Effector memory CD4-positive, alpha-beta T cell (primary cell): ENCODE data around the gene RBFA.
"Not testable (repeated sequence)": the region's sequence is repeated elsewhere in the genome, so short reads cannot be mapped to it uniquely, and the experiment has no call there.

Experiments
- DNase-seq, 3 donors: peaks; one replicate each; pipeline ENCODE4 v3.0.0-alpha.2; 2020
- H3K27ac ChIP-seq: 2 replicates; pipeline ENCODE4 v1.7.0; 2013; ENCODE audit warnings: mild to moderate bottlenecking, low read length, moderate library complexity; ENCODE audit not compliant: insufficient read depth, poor library complexity, severe bottlenecking
- H3K27me3 ChIP-seq: replicated peaks from 2 replicates; pipeline ENCODE4 v1.7.0; 2013; ENCODE audit warnings: mild to moderate bottlenecking, low read length; ENCODE audit not compliant: insufficient read depth, control insufficient read depth, poor library complexity, severe bottlenecking
- H3K36me3 ChIP-seq: 2 replicates; pipeline ENCODE4 v1.7.0; 2013; ENCODE audit warnings: mild to moderate bottlenecking, low read length, moderate library complexity; ENCODE audit not compliant: control insufficient read depth, insufficient read depth
- H3K4me1 ChIP-seq: 2 replicates; pipeline ENCODE4 v1.7.0; 2013; ENCODE audit warnings: low read length, mild to moderate bottlenecking; ENCODE audit not compliant: control insufficient read depth, insufficient read depth, poor library complexity, severe bottlenecking
- H3K4me3 ChIP-seq: 2 replicates; pipeline ENCODE4 v1.7.0; 2013; ENCODE audit warnings: low read length, low read depth, mild to moderate bottlenecking; ENCODE audit not compliant: insufficient read depth, poor library complexity, severe bottlenecking
- H3K9me3 ChIP-seq: 2 replicates; pipeline ENCODE4 v1.7.0; 2013; ENCODE audit warnings: mild to moderate bottlenecking, low read length, moderate library complexity; ENCODE audit not compliant: control insufficient read depth

The RBFA gene

GRCh38 chr18:80026363-80026762 lies 7.9 kb upstream of the RBFA start:
- DNase-seq, result no peak
- no peak overlapping the region for H3K27ac ChIP-seq
- no peaks in the 10 kb centered on the region for H3K4me1 ChIP-seq
- no peaks in the 10 kb centered on the region for H3K27me3 ChIP-seq
- H3K9me3 ChIP-seq, result peaks cover 42% of the 10 kb centered on the region
- H3K4me3 ChIP-seq, result no peak overlapping the region
- H3K36me3 ChIP-seq, result no peaks in the 10 kb centered on the region

- H3K27me3 ChIP-seq, H3K4me1 ChIP-seq, H3K36me3 ChIP-seq, H3K4me3 ChIP-seq, DNase-seq, H3K27ac ChIP-seq: not testable (repeated sequence)
- peaks cover 29% of the 10 kb centered on the region for H3K9me3 ChIP-seq
Observed at GRCh38 chr18:80027719-80028118, 6.5 kb upstream of the RBFA start.

- no peaks in the 10 kb centered on the region for H3K36me3 ChIP-seq
- H3K9me3 ChIP-seq, result peaks cover 11% of the 10 kb centered on the region
- H3K4me1 ChIP-seq, result peaks cover 3% of the 10 kb centered on the region
- no peak overlapping the region for H3K4me3 ChIP-seq
- H3K27ac ChIP-seq, result no peak overlapping the region
- H3K27me3 ChIP-seq, result no peaks in the 10 kb centered on the region
- no peak for DNase-seq
Observed at GRCh38 chr18:80029690-80030089, 4.5 kb upstream of the RBFA start.

- Histone ChIP-seq H3K27ac (peak overlapping the region; percentile 87), H3K4me1 (peaks cover 3% of the 10 kb centered on the region), H3K9me3 (no peaks in the 10 kb centered on the region), H3K27me3 (no peaks in the 10 kb centered on the region), H3K36me3 (peaks cover 2% of the 10 kb centered on the region), H3K4me3 (peak overlapping the region; percentile 48)
- DNase-seq, result peak in 2 of 3 donors; percentile 64 to 71
Observed at GRCh38 chr18:80033181-80034067, 810 bp upstream of the RBFA start.

DNA sequence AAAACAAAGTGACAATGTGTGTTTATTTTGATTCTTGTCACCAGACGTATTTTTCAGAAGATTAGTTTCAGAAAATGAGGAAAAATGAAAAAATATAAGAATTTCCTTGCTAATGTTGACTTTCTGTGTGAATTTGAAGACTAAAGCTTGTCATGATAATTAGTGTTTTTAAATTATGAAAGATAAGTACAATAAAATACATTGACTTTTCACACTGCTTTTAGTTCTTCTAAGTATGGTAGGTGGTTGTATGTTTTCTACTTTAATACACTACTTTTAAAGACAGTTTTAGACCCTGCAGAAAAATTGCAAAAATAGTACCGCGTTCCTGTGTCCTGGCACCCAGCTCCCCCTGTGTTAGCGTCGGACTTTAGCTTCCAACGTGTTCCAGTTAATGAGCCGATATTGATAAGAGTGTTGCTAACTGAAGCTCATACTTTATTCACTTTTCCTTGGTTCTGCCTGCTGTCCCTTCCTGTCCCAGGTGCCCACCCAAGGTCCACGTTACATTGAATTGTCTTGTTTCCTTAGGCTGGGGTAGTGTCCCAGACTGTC lies 695 bp downstream of the RBFA start:
- H3K27ac ChIP-seq, result peak overlapping the region; percentile 87

GRCh38 chr18:80035997-80036396 lies 1.8 kb downstream of the RBFA start:
- Histone ChIP-seq H3K36me3 (peaks cover 5% of the 10 kb centered on the region), H3K4me1 (peaks cover 3% of the 10 kb centered on the region), H3K27me3 (no peaks in the 10 kb centered on the region), H3K27ac (no peak overlapping the region), H3K9me3 (no peaks in the 10 kb centered on the region), H3K4me3 (no peak overlapping the region)
- DNase-seq, result no peak

More for the DNA sequence above, 695 bp downstream of the RBFA start:
- no peak for DNase-seq
- no peaks in the 10 kb centered on the region for H3K27me3 ChIP-seq
- H3K4me1 ChIP-seq, result peaks cover 3% of the 10 kb centered on the region
- peak overlapping the region; percentile 65 for H3K4me3 ChIP-seq
- peaks cover 5% of the 10 kb centered on the region for H3K36me3 ChIP-seq
- H3K9me3 ChIP-seq, result no peaks in the 10 kb centered on the region

GRCh38 chr18:80037300-80037699 lies 3.1 kb downstream of the RBFA start:
- H3K36me3 ChIP-seq, result peaks cover 5% of the 10 kb centered on the region

DNA sequence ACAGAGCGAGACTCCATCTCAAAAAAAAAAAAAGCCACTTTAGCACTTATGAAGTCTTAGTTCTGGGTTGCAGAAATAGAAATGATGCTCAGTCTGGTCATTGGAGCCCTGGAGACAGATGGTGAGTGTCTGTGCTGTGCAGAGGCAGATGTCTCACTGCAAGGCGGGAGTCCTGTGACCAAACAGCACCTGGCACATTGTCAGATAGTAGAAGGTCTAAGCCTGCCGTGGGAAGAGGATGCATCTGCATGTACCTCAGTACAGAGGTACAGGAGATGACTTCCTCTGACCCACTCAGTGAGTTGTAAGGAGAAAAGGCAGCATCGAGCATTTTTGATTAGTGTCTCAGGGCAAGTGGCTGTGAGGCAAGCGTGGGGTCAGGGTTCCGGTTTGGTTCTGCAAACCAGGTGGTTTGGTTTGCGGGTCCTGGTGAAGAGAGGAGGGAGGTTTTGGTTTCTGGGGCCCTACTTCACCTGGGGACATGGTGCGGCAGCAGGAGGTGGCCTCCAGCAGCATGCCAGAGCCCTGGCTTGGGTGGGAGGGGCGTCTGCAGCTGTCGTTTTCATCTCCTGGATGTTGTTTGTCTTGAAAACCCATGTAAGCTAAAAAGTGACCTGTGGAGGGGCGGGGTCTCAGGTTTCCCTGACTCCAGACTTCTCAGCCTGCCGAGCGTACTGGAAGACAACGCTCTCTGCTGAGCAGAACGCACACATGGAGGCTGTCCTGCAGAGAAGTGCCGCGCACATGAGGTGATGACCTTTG lies 3.8 kb downstream of the RBFA start:
- no peak for DNase-seq
- H3K27ac ChIP-seq, result no peak overlapping the region

More at GRCh38 chr18:80037300-80037699, 3.1 kb downstream of the RBFA start:
- DNase-seq, result no peak
- no peaks in the 10 kb centered on the region for H3K27me3 ChIP-seq
- H3K27ac ChIP-seq, result no peak overlapping the region
- no peak overlapping the region for H3K4me3 ChIP-seq
- H3K4me1 ChIP-seq, result peaks cover 3% of the 10 kb centered on the region
- no peaks in the 10 kb centered on the region for H3K9me3 ChIP-seq

GRCh38 chr18:80040515-80040914 lies 6.3 kb downstream of the RBFA start:
- H3K27ac ChIP-seq, result no peak overlapping the region
- no peak overlapping the region for H3K4me3 ChIP-seq
- no peaks in the 10 kb centered on the region for H3K27me3 ChIP-seq
- peaks cover 11% of the 10 kb centered on the region for H3K36me3 ChIP-seq
- H3K9me3 ChIP-seq, result no peaks in the 10 kb centered on the region
- no peaks in the 10 kb centered on the region for H3K4me1 ChIP-seq
- DNase-seq, result no peak

More for the DNA sequence above, 3.8 kb downstream of the RBFA start:
- H3K36me3 ChIP-seq, result peaks cover 5% of the 10 kb centered on the region
- peaks cover under 1% of the 10 kb centered on the region for H3K4me1 ChIP-seq
- H3K27me3 ChIP-seq, result no peaks in the 10 kb centered on the region
- H3K9me3 ChIP-seq, result no peaks in the 10 kb centered on the region
- no peak overlapping the region for H3K4me3 ChIP-seq
